ENCODE data around the gene BSCL2. TPM values are rescaled to one million over a fixed set of nuclear protein-coding genes. Genes with fewer than 3 reads are reported as not detected.
A peak's percentile ranks its signal among the peaks of the same experiment; 100 is the strongest.
"Not testable (repeated sequence)": the region's sequence is repeated elsewhere in the genome, so short reads cannot be mapped to it uniquely, and the experiment has no call there.

The BSCL2 gene
- total and polyA plus RNA-seq, 2 donors (not counting 1 experiment from before 2014, with no cell fraction given), result 35.5 to 62.1 TPM

GRCh38 chr11:62705413-62705812, 1.8 kb downstream of the BSCL2 start:
- no peaks in the 10 kb centered on the region for H3K27me3 ChIP-seq (ENCODE audit: control insufficient read depth, insufficient read depth, low read length)
- H3K4me1 ChIP-seq (ENCODE audit: control insufficient read depth, extremely low read depth, insufficient read depth, low read length), result peaks cover 23% of the 10 kb centered on the region
- H3K27ac ChIP-seq (ENCODE audit: insufficient read depth, low read length), result peak overlapping the region; percentile 96
- peak in 1 of 2 donors; percentile 20 for DNase-seq (ENCODE audit: low read depth in 2 of 2)
- H3K79me2 ChIP-seq (ENCODE audit: control insufficient read depth, insufficient read depth, low read length), result no peaks in the 10 kb centered on the region
- H3K36me3 ChIP-seq (ENCODE audit: control insufficient read depth, insufficient read depth, low read length), result peaks cover 7% of the 10 kb centered on the region
- peak overlapping the region; percentile 72 to 82 (median 80) for H3K4me3 ChIP-seq (replicated peaks in 1 of 4; ENCODE audit: control extremely low read depth in 1 of 4, insufficient read depth in 1 of 4, low read depth in 3 of 4, low read length in 4 of 4)
- H3K4me2 ChIP-seq (ENCODE audit: extremely low read depth, insufficient read depth, low read length), result peak overlapping the region; percentile 98
- H3K9ac ChIP-seq (ENCODE audit: insufficient read depth, low read length), result peak overlapping the region; percentile 79
- no peaks in the 10 kb centered on the region for H3K9me3 ChIP-seq (ENCODE audit: control insufficient read depth, insufficient read depth, low read depth, low read length)
- H4K20me1 ChIP-seq (ENCODE audit: control insufficient read depth, extremely low read depth, insufficient read depth, low read length), result no peaks in the 10 kb centered on the region
- H2AFZ ChIP-seq (ENCODE audit: low read length), result peak overlapping the region; percentile 82
- no peak for TF ChIP-seq CTCF (conservative IDR thresholded peaks at IDR 0.05 in 1 of 2, IDR thresholded peaks at IDR 0.05 in 1 of 2; ENCODE audit: low read depth in 1 of 2, low read length in 2 of 2)
- TF ChIP-seq EZH2 (IDR thresholded peaks at IDR 0.05; ENCODE audit: low read length, missing control alignments), result no peak

GRCh38 chr11:62703921-62704320, 3.3 kb downstream of the BSCL2 start:
- DNase-seq (ENCODE audit: low read depth in 2 of 2); H2AFZ ChIP-seq (ENCODE audit: low read length); H3K27me3 ChIP-seq (ENCODE audit: control insufficient read depth, insufficient read depth, low read length); H4K20me1 ChIP-seq (ENCODE audit: control insufficient read depth, extremely low read depth, insufficient read depth, low read length); H3K4me3 ChIP-seq (replicated peaks in 1 of 4; ENCODE audit: control extremely low read depth in 1 of 4, insufficient read depth in 1 of 4, low read depth in 3 of 4, low read length in 4 of 4); H3K4me2 ChIP-seq (ENCODE audit: extremely low read depth, insufficient read depth, low read length); H3K36me3 ChIP-seq (ENCODE audit: control insufficient read depth, insufficient read depth, low read length); H3K9ac ChIP-seq (ENCODE audit: insufficient read depth, low read length); H3K27ac ChIP-seq (ENCODE audit: insufficient read depth, low read length); H3K9me3 ChIP-seq (ENCODE audit: control insufficient read depth, insufficient read depth, low read depth, low read length); H3K79me2 ChIP-seq (ENCODE audit: control insufficient read depth, insufficient read depth, low read length): not testable (repeated sequence)
- peaks cover 19% of the 10 kb centered on the region for H3K4me1 ChIP-seq (ENCODE audit: control insufficient read depth, extremely low read depth, insufficient read depth, low read length)

- Histone ChIP-seq H3K9me3 (ENCODE audit: control insufficient read depth, insufficient read depth, low read depth, low read length) (no peaks in the 10 kb centered on the region), H3K27me3 (ENCODE audit: control insufficient read depth, insufficient read depth, low read length) (no peaks in the 10 kb centered on the region), H3K4me1 (ENCODE audit: control insufficient read depth, extremely low read depth, insufficient read depth, low read length) (peaks cover 14% of the 10 kb centered on the region), H3K36me3 (ENCODE audit: control insufficient read depth, insufficient read depth, low read length) (peaks cover 4% of the 10 kb centered on the region), H3K9ac (ENCODE audit: insufficient read depth, low read length) (no peak overlapping the region), H3K27ac (ENCODE audit: insufficient read depth, low read length) (no peak overlapping the region), H3K4me3 (replicated peaks in 1 of 4; ENCODE audit: control extremely low read depth in 1 of 4, insufficient read depth in 1 of 4, low read depth in 3 of 4, low read length in 4 of 4) (no peak overlapping the region), H4K20me1 (ENCODE audit: control insufficient read depth, extremely low read depth, insufficient read depth, low read length) (no peaks in the 10 kb centered on the region), H3K79me2 (ENCODE audit: control insufficient read depth, insufficient read depth, low read length) (no peaks in the 10 kb centered on the region), H2AFZ (ENCODE audit: low read length) (no peak overlapping the region), H3K4me2 (ENCODE audit: extremely low read depth, insufficient read depth, low read length) (no peak overlapping the region)
- TF ChIP-seq EZH2 (IDR thresholded peaks at IDR 0.05; ENCODE audit: low read length, missing control alignments) (no peak), CTCF (conservative IDR thresholded peaks at IDR 0.05 in 1 of 2, IDR thresholded peaks at IDR 0.05 in 1 of 2; ENCODE audit: low read depth in 1 of 2, low read length in 2 of 2) (no peak)
- no peak for DNase-seq (ENCODE audit: low read depth in 2 of 2)
Measured at GRCh38 chr11:62702246-62702645, 5.0 kb downstream of the BSCL2 start.
